PC-3 (cell line): Measurements from ENCODE around the gene CEP112. TPM values are rescaled to one million over a fixed set of nuclear protein-coding genes. Genes with fewer than 3 reads are reported as not detected.

Experiments
- ATAC-seq: fragments of 200-7000 bp; cut with Tn5 transposase; 2 replicates; pipeline ENCODE4 v1.9.1; 2020; ENCODE audit warnings: mild to moderate bottlenecking, moderate library complexity
- BruUV-seq: library from RNA; stranded (reverse); fragments of 400-500 nt; replicated peaks from 2 replicates; lab custom pipeline; 2021; lab: Mats Ljungman, UMichigan
- CTCF ChIA-PET: fragments of 300-600 bp; sonication (Branson Sonifier 250); formaldehyde crosslinking; loops from one replicate; lab custom pipeline; 2022; ENCODE audit warnings: antibody characterized with exemption; lab: Charles Lee
- POLR2A ChIA-PET: fragments of 300-600 bp; sonication (Branson Sonifier 250); formaldehyde crosslinking; loops from one replicate; lab custom pipeline; 2022; ENCODE audit warnings: antibody characterized with exemption; ENCODE audit not compliant: unreplicated experiment; lab: Charles Lee
- DNase-seq: peaks from one replicate; pipeline ENCODE4 v3.0.0-alpha.2; 2015
- H2AFZ ChIP-seq: fragments of 300-600 bp; sonication (generic); 2 replicates; pipeline ENCODE4 v1.6.0; 2016; ENCODE audit warnings: antibody characterized with exemption, low read length
- H3F3A ChIP-seq: fragments of 300-600 bp; sonication (generic); one replicate; pipeline ENCODE4 v1.6.0; 2017; ENCODE audit warnings: antibody characterized with exemption, low read length, control low read depth, mild to moderate bottlenecking; ENCODE audit not compliant: unreplicated experiment
- H3K27ac ChIP-seq: fragments of 300-600 bp; sonication (generic); 2 replicates; pipeline ENCODE4 v1.5.1; 2016; ENCODE audit warnings: mild to moderate bottlenecking, low read length
- H3K27me3 ChIP-seq: fragments of 300-600 bp; sonication (generic); 2 replicates; pipeline ENCODE4 v1.6.1; 2016; ENCODE audit warnings: low read length, mixed read lengths
- H3K36me3 ChIP-seq: fragments of 300-600 bp; sonication (generic); 2 replicates; pipeline ENCODE4 v1.6.1; 2016; ENCODE audit warnings: low read depth, mixed run types, low read length, mixed read lengths
- H3K4me1 ChIP-seq: fragments of 300-600 bp; sonication (generic); 2 replicates; pipeline ENCODE4 v1.5.1; 2016; ENCODE audit warnings: low read length; ENCODE audit not compliant: insufficient read depth
- H3K4me2 ChIP-seq: fragments of 300-600 bp; sonication (generic); 2 replicates; pipeline ENCODE4 v1.6.0; 2016; ENCODE audit warnings: low read length
- H3K4me3 ChIP-seq: fragments of 300-600 bp; sonication (generic); 2 replicates; pipeline ENCODE4 v1.5.1; 2016; ENCODE audit warnings: mild to moderate bottlenecking, low read length, mixed read lengths
- H3K79me2 ChIP-seq: fragments of 300-600 bp; sonication (generic); 2 replicates; pipeline ENCODE4 v1.6.1; 2017; ENCODE audit warnings: low read length, mixed read lengths
- H3K9ac ChIP-seq: fragments of 300-600 bp; sonication (generic); 2 replicates; pipeline ENCODE4 v1.6.0; 2016; ENCODE audit warnings: mild to moderate bottlenecking, low read length
- H3K9me2 ChIP-seq: fragments of 300-600 bp; sonication (generic); replicated peaks from 2 replicates; pipeline ENCODE4 v1.6.1; 2016; ENCODE audit warnings: mixed run types, low read length, mixed read lengths
- H3K9me3 ChIP-seq: fragments of 300-600 bp; sonication (generic); 2 replicates; pipeline ENCODE4 v1.6.1; 2016; ENCODE audit warnings: low read length, mixed read lengths
- H4K20me1 ChIP-seq: fragments of 300-600 bp; sonication (generic); 2 replicates; pipeline ENCODE4 v1.6.1; 2016; ENCODE audit warnings: low read length, mixed read lengths
- CTCF ChIP-seq: fragments of 300-600 bp; sonication (generic); conservative IDR thresholded peaks from 2 replicates; pipeline ENCODE4 v1.5.1; 2017; ENCODE audit warnings: antibody characterized with exemption, low read depth, mild to moderate bottlenecking, low read length
- EZH2 ChIP-seq: fragments of 300-600 bp; sonication (generic); IDR thresholded peaks from one replicate; pipeline ENCODE4 v1.6.1; 2017; ENCODE audit warnings: antibody characterized with exemption, mild to moderate bottlenecking, low read length; ENCODE audit not compliant: unreplicated experiment
- EZH2phosphoT487 ChIP-seq: fragments of 300-600 bp; sonication (generic); IDR thresholded peaks from 2 replicates; pipeline ENCODE4 v1.6.1; 2018; ENCODE audit warnings: mild to moderate bottlenecking, antibody characterized with exemption, low read length, borderline replicate concordance
- intact Hi-C: fragments of 100-400 bp; cut with micrococcal nuclease; formaldehyde crosslinking; loops from 2 replicates; pipeline ENCODE4 v1.9.0; 2023
- total RNA-seq: library from RNA; depleted of rRNA; stranded (reverse); fragments of >200 nt; gene quantifications from 2 replicates; pipeline ENCODE4 v1.2.3, GENCODE V29; 2014

The CEP112 gene
- total RNA-seq, 1 experiment from 2014 or later: 6.5 TPM

GRCh38 chr17:65994114-65994513 lies 197.8 kb downstream of the CEP112 start:
- POLR2A ChIA-PET: no interaction called here

GRCh38 chr17:65990593-65990992 lies 201.3 kb downstream of the CEP112 start:
- ATAC-seq (no peak), DNase-seq (no peak)
- Histone ChIP-seq H3K9me2 (no peaks in the 10 kb centered on the region), H3K4me1 (0 out of 2 replicates have a peak, but pooled peaks cover 4% of the 10 kb centered on the region), H3K27ac (no peak overlapping the region), H3K4me3 (no peak overlapping the region), H3K9ac (no peak overlapping the region), H3F3A (no peaks in the 10 kb centered on the region), H3K4me2 (no peak overlapping the region), H3K36me3 (no peaks in the 10 kb centered on the region), H3K9me3 (no peaks in the 10 kb centered on the region; the same call in 1 of the 2 replicates), H2AFZ (no peak overlapping the region), H3K27me3 (no peaks in the 10 kb centered on the region), H3K79me2 (no peaks in the 10 kb centered on the region), H4K20me1 (no peaks in the 10 kb centered on the region)
- ChIA-PET CTCF (no interaction called here), POLR2A (no interaction called here)
- intact Hi-C loops: no loop called here
- no TSS peak for BruUV-seq
- TF ChIP-seq CTCF: no peak
- TF ChIP-seq EZH2phosphoT487: no peak
- no peak for TF ChIP-seq EZH2

More at GRCh38 chr17:65994114-65994513, 197.8 kb downstream of the CEP112 start:
- TF ChIP-seq EZH2 (no peak), CTCF (no peak), EZH2phosphoT487 (no peak)
- H3K79me2 ChIP-seq: no peaks in the 10 kb centered on the region
- H3K9ac ChIP-seq: no peak overlapping the region
- H3K4me2 ChIP-seq: no peak overlapping the region
- no peaks in the 10 kb centered on the region for H3F3A ChIP-seq
- no peak overlapping the region for H2AFZ ChIP-seq
- no peaks in the 10 kb centered on the region for H4K20me1 ChIP-seq
- no TSS peak for BruUV-seq
- ATAC-seq (no peak), DNase-seq (no peak)
- no peaks in the 10 kb centered on the region for H3K9me3 ChIP-seq
- no peaks in the 10 kb centered on the region for H3K4me1 ChIP-seq
- CTCF ChIA-PET: no interaction called here
- H3K36me3 ChIP-seq: no peaks in the 10 kb centered on the region
- H3K27me3 ChIP-seq: no peaks in the 10 kb centered on the region
- no peak overlapping the region for H3K4me3 ChIP-seq
- H3K27ac ChIP-seq: no peak overlapping the region
- intact Hi-C loops: no loop called here
- no peaks in the 10 kb centered on the region for H3K9me2 ChIP-seq

GRCh38 chr17:65988451-65988850 lies 203.5 kb downstream of the CEP112 start:
- no peak overlapping the region for H3K4me2 ChIP-seq
- intact Hi-C loops: loop anchor here (1.0 to 5.0 kb wide), 12 partner anchors 131 to 757 kb away; no protein-coding TSS in a partner anchor
- H3K27me3 ChIP-seq: no peaks in the 10 kb centered on the region
- ATAC-seq (no peak), DNase-seq (no peak)
- H3F3A ChIP-seq: no peaks in the 10 kb centered on the region
- TF ChIP-seq EZH2phosphoT487 (no peak), EZH2 (no peak), CTCF (no peak)
- H3K4me3 ChIP-seq: no peak overlapping the region
- H3K9me2 ChIP-seq: no peaks in the 10 kb centered on the region
- no peaks in the 10 kb centered on the region for H4K20me1 ChIP-seq
- ChIA-PET CTCF (interaction anchor here (0.5 kb wide), 1 partner anchor 678 kb away, joined by 6 read pairs; no protein-coding TSS in a partner anchor), POLR2A (no interaction called here)
- H3K79me2 ChIP-seq: no peaks in the 10 kb centered on the region
- no peak overlapping the region for H3K27ac ChIP-seq
- no peaks in the 10 kb centered on the region; the same call in 1 of the 2 replicates for H3K9me3 ChIP-seq
- no peaks in the 10 kb centered on the region for H3K36me3 ChIP-seq
- H3K4me1 ChIP-seq: 0 out of 2 replicates have a peak, but pooled peaks cover 4% of the 10 kb centered on the region
- no peak overlapping the region for H3K9ac ChIP-seq
- BruUV-seq: no TSS peak
- no peak overlapping the region for H2AFZ ChIP-seq
